ENCODE data around the gene PLAAT1. TPM values are rescaled to one million over a fixed set of nuclear protein-coding genes. Genes with fewer than 3 reads are reported as not detected.

PLAAT1 gene
- total RNA-seq, 6 experiments from 2014 or later = not detected

- Mint-ChIP-seq H3K4me1 (ENCODE audit: low read depth) (no peaks in the 10 kb centered on the region), H3K9me3 (peaks cover 21% of the 10 kb centered on the region), H3K36me3 (ENCODE audit: low read depth) (no peaks in the 10 kb centered on the region), H3K4me3 (no peak overlapping the region), H3K27ac (no peak overlapping the region), H3K27me3 (ENCODE audit: insufficient read depth) (no peaks in the 10 kb centered on the region)
- no peak for TF ChIP-seq CTCF (IDR thresholded peaks at IDR 0.05)
- DNase-seq = no peak
Measured at GRCh38 chr3:193270451-193270850, 29.4 kb downstream of the PLAAT1 start.

DNA sequence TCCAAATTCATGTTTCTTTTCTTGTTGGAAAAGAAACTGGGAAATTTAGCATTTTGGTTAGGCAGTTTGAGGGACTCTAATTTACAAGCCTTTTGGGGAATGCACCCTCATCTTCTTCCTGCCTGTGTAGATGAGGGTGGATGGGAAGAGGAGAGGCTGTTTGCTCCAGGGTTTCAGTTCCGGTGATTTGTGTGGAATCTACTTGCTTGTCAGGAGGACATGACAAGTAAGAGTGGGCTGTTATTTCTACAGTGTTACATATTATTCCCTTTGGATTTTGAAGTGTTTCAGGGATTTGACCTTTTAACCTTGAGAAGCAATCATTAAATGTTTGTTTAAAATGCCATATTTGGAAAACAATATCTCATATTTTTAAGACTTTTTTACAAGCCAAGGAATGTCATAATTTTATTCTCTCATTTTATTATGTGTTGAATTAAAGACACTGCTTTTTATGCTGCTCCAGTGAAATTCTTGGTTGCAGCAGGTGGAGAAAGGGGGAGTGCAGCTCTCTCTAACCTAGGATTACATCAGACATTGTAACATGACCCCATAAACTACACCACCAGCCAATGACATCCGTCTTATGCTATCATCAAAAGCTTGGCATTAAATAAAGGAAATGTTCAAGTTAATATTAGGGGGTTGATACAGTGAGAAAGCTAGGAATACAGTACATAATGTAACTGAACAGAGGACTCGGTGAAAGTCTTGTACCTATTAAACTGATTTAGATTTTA is 30.2 kb downstream of the PLAAT1 start:
- H3K27ac Mint-ChIP-seq = no peak overlapping the region
- no peak overlapping the region for H3K4me3 Mint-ChIP-seq
- H3K36me3 Mint-ChIP-seq (ENCODE audit: low read depth) = no peaks in the 10 kb centered on the region
- no peaks in the 10 kb centered on the region for H3K27me3 Mint-ChIP-seq (ENCODE audit: insufficient read depth)
- TF ChIP-seq CTCF (IDR thresholded peaks at IDR 0.05) = no peak
- no peak for DNase-seq
- H3K9me3 Mint-ChIP-seq = peaks cover 21% of the 10 kb centered on the region
- no peaks in the 10 kb centered on the region for H3K4me1 Mint-ChIP-seq (ENCODE audit: low read depth)

DNA sequence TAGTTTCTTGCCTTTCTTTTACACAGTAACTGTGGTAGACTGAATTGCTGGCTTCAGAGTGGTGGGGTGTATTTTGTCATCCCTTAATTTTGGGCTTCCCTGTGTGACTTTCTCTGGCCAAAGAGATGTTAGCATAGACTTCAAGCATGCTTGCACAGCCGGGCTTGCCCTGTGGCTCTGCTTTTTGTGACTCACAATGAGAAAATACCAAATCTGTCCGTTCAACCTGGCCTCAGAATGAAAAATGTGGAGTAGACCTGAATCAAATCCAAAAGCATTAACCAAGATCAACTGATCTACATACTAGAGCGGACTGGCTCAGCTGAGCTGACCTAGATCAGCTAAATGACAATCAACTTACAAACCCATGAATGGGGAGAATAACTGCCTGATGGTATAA is 51.4 kb downstream of the PLAAT1 start:
- Mint-ChIP-seq H3K9me3 (peaks cover 45% of the 10 kb centered on the region), H3K4me1 (ENCODE audit: low read depth) (no peaks in the 10 kb centered on the region), H3K27ac (no peak overlapping the region), H3K4me3 (no peak overlapping the region), H3K27me3 (ENCODE audit: insufficient read depth) (no peaks in the 10 kb centered on the region), H3K36me3 (ENCODE audit: low read depth) (no peaks in the 10 kb centered on the region)
- DNase-seq = no peak
- TF ChIP-seq CTCF (IDR thresholded peaks at IDR 0.05) = no peak

DNA sequence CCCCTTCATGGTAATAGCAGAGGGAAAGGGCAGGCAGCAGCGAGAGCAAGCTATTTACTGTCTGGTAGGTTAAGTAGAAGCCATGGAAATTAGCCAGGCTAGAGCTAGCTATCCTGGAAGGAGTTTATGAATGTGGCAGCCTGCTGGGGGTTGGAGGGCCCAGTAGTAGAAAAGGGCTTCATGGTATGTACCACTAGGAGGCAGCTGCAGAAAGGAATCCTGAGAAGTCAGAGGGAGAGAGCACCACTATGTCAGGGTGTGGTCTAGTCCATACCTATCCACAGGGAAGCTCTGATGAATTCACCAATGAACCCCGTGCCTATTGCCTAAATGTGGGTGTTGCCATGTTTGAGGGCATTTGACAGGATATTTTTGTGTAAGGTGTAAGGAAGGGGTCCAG is 55.0 kb downstream of the PLAAT1 start:
- DNase-seq = no peak
- TF ChIP-seq CTCF (IDR thresholded peaks at IDR 0.05) = no peak
- Mint-ChIP-seq H3K27me3 (ENCODE audit: insufficient read depth) (no peaks in the 10 kb centered on the region), H3K27ac (no peak overlapping the region), H3K36me3 (ENCODE audit: low read depth) (no peaks in the 10 kb centered on the region), H3K9me3 (peaks cover 33% of the 10 kb centered on the region), H3K4me3 (no peak overlapping the region), H3K4me1 (ENCODE audit: low read depth) (no peaks in the 10 kb centered on the region)

DNA sequence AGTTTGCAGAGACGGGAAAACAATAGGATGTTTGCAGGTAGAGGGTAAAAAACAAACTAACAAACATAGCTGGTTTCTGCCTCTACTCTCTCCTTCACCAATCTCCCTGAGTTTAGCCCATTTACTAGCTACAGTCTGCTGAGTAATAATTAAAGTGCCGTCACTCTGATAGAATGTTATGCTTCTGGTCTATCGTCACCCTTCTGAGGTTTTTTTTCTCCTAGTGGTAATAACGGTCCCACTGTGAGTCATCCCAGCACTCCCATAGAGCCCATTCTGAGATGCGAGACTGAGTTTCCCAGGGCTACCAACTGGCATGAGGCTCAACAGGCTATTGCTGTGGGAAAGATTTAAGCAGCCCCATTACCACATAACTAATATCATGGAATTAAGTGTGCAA is 56.4 kb downstream of the PLAAT1 start:
- no peak for DNase-seq
- Mint-ChIP-seq H3K4me3 (no peak overlapping the region), H3K27me3 (ENCODE audit: insufficient read depth) (no peaks in the 10 kb centered on the region), H3K36me3 (ENCODE audit: low read depth) (no peaks in the 10 kb centered on the region), H3K27ac (no peak overlapping the region), H3K4me1 (ENCODE audit: low read depth) (no peaks in the 10 kb centered on the region), H3K9me3 (peaks cover 38% of the 10 kb centered on the region)
- no peak for TF ChIP-seq CTCF (IDR thresholded peaks at IDR 0.05)
